HG03558 (cell line): Measurements from ENCODE around the gene MORF4L2.

Experiments used
- ATAC-seq: cut with Tn5 transposase; IDR thresholded peaks from one replicate; pipeline ENCODE4 v1.9.1; 2021; ENCODE audit warnings: moderate number of reproducible peaks; ENCODE audit not compliant: unreplicated experiment; ENCODE audit errors: extremely low read depth

MORF4L2 gene

GRCh38 chrX:103686199-103687072 lies at the start of gene MORF4L2:
Gene MORF4L2 (minus strand): TSS chrX:103686699. CDS start chrX:103677027, 9,672 bp downstream.
- peak; percentile 87 for ATAC-seq

DNA sequence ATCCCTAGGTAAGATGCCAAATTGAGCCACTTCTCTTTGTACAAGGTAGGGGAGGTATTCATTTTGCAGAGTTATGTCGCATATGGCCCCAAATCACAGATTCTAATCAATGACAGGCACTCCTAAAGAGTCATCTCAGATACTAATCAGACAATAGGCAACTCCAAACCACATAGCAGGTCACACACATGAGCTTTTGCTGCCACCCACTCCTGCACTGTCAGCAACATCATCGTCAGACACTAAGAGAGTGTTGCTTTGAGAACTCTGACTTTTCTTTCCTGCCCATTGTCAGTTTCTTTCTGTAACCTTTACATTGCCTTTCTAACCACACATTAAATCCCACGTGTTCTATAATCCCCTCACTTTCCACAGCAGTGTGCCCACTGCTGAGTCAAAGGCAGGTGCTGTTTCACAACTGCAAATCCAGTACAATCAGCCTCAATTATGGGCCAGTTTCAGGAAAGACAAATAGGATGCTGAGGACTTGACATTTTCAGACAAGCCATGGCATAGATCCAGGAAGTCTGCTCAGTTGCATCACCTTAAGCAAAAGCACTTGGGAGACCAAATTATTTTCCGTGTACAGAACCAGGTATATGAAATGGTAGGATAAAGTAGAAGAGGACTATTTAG lies 47.7 kb upstream of the MORF4L2 start:
- ATAC-seq = no peak

GRCh38 chrX:103733017-103733416 lies 46.5 kb upstream of the MORF4L2 start:
- ATAC-seq = no peak

DNA sequence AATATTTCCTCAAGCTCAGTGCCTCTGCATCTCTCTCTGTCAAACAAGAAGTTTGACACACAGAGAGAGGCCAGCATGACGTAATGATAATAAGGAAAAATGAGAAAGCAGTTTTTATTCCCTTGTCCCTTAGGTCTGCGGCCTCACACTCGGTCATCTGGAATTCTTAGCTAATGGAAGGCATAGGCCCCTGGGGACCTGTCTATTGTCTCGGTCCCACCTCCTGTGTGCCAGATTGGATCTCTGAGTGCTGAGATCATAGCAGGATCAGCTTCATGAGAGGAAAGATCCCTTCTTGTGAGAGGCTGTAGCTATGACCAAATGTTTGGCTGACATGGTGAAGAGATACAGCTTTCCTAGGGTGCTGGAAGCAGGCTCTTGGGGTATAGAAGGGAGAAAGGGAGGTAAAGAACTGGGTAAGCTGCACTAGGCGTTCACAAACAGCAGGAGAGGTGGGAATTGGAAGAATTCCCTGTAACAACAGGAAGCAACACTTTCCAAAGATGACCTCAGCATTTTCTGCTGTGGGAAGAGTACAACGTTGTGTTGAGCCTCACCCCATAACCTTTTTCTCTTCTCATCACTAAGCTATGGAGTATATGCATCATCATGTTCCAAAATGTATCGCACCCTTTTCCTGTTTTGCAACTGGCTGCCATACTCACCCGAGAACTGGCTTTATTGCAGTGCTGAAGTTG lies 44.4 kb upstream of the MORF4L2 start:
- no peak for ATAC-seq

GRCh38 chrX:103730147-103730795 lies 43.8 kb upstream of the MORF4L2 start:
- no peak for ATAC-seq

DNA sequence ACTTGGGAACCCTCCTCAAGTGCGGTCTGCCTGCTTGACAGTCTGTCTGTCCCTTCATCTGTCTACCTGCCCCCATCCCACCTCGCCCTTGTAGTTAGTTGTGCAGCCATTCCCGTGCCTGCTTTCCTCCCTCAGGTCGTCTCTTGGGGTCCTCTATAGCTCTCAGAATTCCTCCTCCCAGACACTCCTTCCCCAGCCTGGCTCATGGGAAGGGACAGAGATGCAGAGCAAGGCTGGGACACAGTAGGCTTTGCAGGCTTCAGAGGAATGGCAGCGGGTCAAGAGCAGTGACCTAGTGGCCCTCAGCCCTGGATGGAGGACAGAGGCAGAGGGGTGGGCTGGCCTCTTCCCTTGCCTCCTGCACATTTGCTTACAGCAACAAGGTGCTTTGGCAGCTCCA lies 42.5 kb upstream of the MORF4L2 start:
- ATAC-seq = no peak

DNA sequence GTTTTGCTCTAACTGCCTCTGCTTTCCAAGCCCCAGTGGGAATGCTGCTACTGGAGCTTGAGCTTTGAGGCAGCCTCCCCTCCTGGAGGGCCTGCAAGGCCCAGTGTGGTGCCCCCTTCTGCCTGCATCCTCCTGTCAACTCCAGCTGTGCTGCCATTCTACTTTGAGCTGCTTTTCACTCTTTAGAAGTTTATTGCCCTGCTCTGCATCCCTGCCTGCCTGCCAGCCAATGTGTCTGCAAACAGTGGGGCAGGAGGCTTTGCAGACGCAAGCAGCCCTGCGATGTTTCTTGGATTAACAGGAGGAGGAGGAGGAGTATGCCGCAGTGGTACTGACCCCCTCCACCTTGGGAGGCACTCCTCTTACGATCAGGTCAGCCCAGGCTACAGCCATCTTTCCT lies 40.6 kb upstream of the MORF4L2 start:
- no peak for ATAC-seq

DNA sequence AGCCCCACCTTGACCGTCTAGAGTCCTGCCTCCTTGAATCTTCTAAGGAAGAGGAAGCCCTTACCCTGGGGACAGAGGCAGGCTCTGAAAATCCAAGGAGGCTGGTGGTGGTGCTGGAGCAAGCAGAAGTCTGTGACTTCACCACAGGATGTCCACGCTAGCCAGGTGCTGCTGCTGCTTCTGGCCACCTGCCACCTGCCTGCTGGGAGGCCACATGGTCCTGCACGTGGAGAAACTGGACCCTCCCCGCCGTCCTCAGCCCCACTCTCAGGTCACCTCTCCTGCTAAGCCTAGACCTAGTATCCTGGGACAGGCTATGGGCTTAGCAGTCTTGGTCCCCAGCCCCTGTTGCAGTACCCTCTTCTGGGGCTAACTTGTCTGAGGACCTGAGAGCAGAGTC lies 40.0 kb upstream of the MORF4L2 start:
- no peak for ATAC-seq

DNA sequence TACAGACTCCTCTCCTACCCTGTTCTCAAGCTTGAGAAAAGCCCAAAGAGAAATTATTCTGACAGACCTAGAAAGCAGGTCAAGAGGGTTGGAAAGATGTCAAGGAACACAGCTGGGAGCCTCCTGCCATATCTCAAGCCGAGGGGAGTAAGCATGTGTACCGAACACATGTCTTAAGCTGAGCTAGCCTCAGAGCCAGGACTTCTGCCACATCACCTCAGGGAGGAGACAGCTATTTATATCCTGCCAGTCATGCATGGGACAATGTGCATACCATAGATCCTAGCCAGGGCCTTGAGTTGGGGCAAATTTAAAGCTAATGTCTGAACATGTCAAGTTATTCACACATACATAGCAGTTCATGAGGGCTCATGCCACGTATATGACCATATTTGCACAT lies 36.0 kb upstream of the MORF4L2 start:
- no peak for ATAC-seq

GRCh38 chrX:103718120-103718519 lies 31.6 kb upstream of the MORF4L2 start:
- no peak for ATAC-seq

DNA sequence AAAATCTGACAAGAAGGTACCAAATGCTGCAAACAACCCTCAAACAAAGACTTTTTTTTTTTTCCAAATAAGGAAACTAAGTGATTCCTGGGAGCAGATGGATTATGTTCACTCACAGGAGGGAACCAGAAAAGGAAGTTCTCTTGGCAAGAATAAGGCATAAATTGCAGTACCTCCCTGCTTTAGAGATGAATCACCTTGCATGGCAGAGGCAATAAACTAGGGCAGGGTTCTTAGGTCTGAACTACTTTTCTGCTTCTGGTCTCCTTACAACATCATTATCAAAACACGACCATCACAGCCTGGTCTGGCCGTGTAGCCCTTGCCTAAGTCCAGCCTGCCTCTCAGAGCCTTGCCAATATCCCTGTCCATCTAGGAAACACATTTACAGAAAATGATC lies 30.5 kb upstream of the MORF4L2 start:
- no peak for ATAC-seq

- no peak for ATAC-seq
Measured at GRCh38 chrX:103710609-103711008, 24.1 kb upstream of the MORF4L2 start, which contains the start of gene TMEM31. Gene TMEM31 (plus strand): TSS chrX:103710909. CDS start chrX:103712259, 1,350 bp downstream.

DNA sequence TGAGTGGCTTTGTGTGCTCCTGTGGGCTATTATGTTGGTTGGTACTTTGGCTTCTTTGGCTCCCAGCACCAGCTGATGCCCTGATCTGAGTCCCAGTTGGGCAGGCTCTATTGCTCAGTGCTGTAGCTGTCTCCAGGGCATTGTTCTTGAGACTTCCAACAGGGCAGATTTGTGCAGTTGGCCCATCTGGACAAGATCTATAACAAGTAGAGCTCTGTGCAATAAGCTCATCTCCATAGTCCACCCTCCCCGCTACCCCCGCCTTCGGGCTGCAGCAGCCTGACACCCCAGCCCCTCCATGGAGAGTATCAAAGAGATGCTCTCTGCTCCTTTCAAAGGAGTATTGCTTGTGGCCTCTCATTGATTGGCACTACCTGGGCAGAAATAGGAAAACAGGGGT lies 18.4 kb upstream of the MORF4L2 start:
- ATAC-seq = no peak

DNA sequence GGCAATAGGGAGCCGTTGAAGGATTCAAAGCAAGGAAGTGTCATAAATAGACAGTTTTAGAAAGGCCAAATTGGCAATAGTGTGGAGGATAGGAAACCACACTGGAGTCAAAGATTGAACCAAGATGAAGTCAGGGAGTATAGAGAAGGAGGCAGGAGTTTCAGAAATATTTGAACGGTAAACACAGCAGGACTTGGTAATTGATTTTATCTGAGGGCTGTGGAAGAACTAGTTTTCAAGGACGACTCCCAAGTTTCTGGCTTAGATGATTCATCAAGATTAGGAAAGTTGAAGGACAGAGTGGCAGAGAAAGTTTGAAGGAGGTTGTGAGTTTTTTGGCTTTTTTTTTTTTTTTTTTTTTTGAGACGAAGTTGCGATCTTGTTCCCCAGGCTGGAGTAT lies 12.7 kb upstream of the MORF4L2 start:
- no peak for ATAC-seq

DNA sequence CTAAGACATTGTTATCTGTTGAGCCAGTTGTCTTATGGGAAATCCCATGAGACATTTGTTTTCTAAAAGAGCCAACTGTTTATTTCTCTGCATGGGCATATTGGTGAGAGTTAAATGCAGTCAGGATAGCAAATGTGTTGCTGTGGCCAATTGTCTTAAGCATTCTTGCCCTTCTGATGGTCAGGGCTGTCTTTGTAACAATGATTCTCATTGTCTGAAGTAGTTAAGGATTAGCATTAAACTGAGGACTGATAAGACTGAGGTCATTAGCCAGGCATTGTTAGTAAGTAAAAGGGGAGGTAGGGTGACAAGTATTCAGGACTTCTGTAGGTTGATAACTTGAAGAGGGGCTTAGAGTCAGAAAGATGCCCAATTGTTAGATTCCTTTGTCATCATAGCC lies 11.2 kb upstream of the MORF4L2 start:
- ATAC-seq = no peak

GRCh38 chrX:103691059-103691458 lies 4.6 kb upstream of the MORF4L2 start:
- ATAC-seq = no peak

DNA sequence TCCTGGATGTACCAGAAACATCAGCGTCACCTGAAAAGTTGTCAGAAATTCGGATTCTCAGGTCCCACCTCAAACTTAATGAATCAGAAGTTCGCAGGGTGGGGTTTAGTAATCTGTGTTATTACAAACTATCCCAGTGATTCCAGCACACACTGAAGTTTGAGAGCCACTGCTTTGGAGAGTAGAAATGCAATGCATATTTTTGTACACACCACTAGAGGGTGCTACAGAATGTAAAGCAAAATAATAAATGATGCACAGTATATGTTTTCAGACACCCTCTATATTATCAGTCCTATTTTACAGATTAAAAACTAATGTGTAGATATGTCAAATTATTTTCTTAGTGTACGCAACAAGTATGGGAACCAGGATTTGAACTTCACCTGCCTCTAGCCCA lies 2.4 kb upstream of the MORF4L2 start:
- no peak for ATAC-seq

DNA sequence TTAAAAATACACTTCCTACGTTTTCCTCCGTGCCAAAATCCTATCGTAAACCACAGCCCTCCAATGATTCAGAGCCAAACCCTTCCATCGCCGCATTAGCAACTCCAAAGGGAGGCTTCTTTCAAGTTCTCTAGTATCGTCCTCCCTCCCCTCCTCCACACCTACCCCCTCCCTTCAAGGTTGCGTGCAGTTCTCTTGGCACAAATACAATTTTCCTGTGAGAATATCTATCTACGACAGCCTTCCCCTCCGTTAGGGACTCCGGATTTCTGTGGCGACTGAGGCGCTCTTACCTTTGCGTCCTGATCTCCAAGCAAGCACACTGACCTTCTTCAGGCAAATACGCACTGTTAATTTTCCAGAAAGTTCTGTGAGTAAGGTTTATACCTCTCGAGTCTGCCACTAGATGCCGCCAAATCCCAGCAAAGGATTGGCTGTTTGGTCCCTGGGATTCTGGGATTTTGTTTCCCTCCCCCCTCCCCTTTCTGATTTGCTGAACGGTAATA lies 1.2 kb upstream of the MORF4L2 start:
- no peak for ATAC-seq

DNA sequence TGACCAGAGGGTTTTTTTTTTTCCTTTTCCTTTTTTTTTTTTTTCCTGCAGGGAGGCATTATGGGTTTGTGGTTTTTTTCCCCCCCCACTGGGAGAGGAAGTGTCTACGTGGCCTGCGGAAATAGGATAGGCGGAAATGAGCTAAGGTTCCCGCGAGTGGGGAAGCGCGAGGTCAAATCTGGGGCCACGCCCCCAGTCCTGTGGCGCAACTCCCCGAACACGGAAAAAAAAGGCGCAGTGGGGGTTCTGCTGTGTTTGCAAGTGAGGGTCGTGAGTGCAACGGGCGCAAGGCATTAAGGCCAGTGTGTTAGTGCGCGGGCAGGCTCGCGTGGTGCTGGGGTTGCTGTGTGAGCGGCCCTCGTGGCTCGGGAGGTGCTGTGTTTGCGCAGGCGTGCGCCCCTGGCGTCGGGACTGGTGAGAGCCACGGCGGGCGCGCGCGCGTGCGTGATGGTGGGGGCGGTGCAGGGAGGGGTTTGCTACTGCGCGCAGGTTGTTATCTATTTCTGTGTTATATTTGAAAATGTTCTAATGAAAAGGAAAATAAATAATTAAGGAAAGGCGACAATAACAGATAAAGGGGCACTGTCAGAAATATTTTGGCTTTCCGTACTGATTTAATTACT lies 685 bp upstream of the MORF4L2 start:
- peak; percentile 22 for ATAC-seq

GRCh38 chrX:103685396-103685795 lies 1.1 kb downstream of the MORF4L2 start:
- ATAC-seq = no peak
